IMR-90 (cell line): ENCODE results near the gene UBE2L3. TPM values are rescaled to one million over a fixed set of nuclear protein-coding genes. Genes with fewer than 3 reads are reported as not detected.

ENCODE experiments used
- ATAC-seq: fragments of 200-7000 bp; cut with Tn5 transposase; 2 replicates; pipeline ENCODE4 v1.9.1; 2020; ENCODE audit warnings: low read depth, mild to moderate bottlenecking, moderate library complexity
- BruUV-seq: library from RNA; stranded (reverse); fragments of 400-500 nt; replicated peaks from 2 replicates; lab custom pipeline; 2021; lab: Mats Ljungman, UMichigan
- CTCF ChIA-PET: fragments of 300-600 bp; formaldehyde crosslinking; extraction: SDS; loops from one replicate; lab custom pipeline; 2021; ENCODE audit warnings: antibody characterized with exemption; lab: Yijun Ruan, JAX
- POLR2A ChIA-PET: fragments of 300-600 bp; sonication (Branson Sonifier 250); formaldehyde crosslinking; loops from one replicate; lab custom pipeline; 2022; ENCODE audit warnings: antibody characterized with exemption; ENCODE audit not compliant: unreplicated experiment; lab: Charles Lee
- DNase-seq: peaks from one replicate; pipeline ENCODE4 v3.0.0; 2013
- H2AFZ ChIP-seq: replicated peaks from 2 replicates; pipeline ENCODE3; 2013; ENCODE audit warnings: low read length, mild to moderate bottlenecking; ENCODE audit not compliant: poor library complexity
- H2AK5ac ChIP-seq: 2 replicates; pipeline ENCODE4 v1.6.1; 2013; ENCODE audit warnings: low read depth, low read length, inconsistent platforms
- H2AK9ac ChIP-seq: replicated peaks from 2 replicates; pipeline ENCODE3; 2013; ENCODE audit warnings: mild to moderate bottlenecking, low read depth, low read length, moderate library complexity; ENCODE audit not compliant: poor library complexity
- H2BK120ac ChIP-seq: 2 replicates; pipeline ENCODE4 v1.6.1; 2013; ENCODE audit warnings: low read depth, low read length, inconsistent platforms
- H2BK15ac ChIP-seq: 3 replicates; pipeline ENCODE4 v1.6.1; 2013; ENCODE audit warnings: low read depth, low read length, inconsistent platforms
- H2BK20ac ChIP-seq: 2 replicates; pipeline ENCODE4 v1.6.1; 2013; ENCODE audit warnings: low read depth, mild to moderate bottlenecking, inconsistent platforms, low read length, moderate library complexity
- H2BK5ac ChIP-seq: 2 replicates; pipeline ENCODE4 v1.6.1; 2013; ENCODE audit warnings: mild to moderate bottlenecking, low read depth, low read length, inconsistent platforms; ENCODE audit not compliant: poor library complexity, severe bottlenecking
- H3K14ac ChIP-seq: replicated peaks from 2 replicates; pipeline ENCODE4 v1.6.1; 2013; ENCODE audit warnings: low read depth, low read length, inconsistent platforms
- H3K18ac ChIP-seq: 2 replicates; pipeline ENCODE4 v1.6.1; 2013; ENCODE audit warnings: low read depth, low read length, control low read depth
- H3K23ac ChIP-seq: 2 replicates; pipeline ENCODE4 v1.6.1; 2013; ENCODE audit warnings: low read depth, low read length, inconsistent platforms
- H3K27ac ChIP-seq: 2 replicates; pipeline ENCODE4 v1.5.1; 2013; ENCODE audit warnings: mild to moderate bottlenecking, control low read depth, low read length; ENCODE audit not compliant: insufficient read depth
- H3K27me3 ChIP-seq: 2 replicates; pipeline ENCODE4 v1.6.1; 2013; ENCODE audit warnings: low read length; ENCODE audit not compliant: control insufficient read depth, insufficient read depth
- H3K36me3 ChIP-seq: 2 replicates; pipeline ENCODE4 v1.6.1; 2013; ENCODE audit warnings: low read length, mixed read lengths; ENCODE audit not compliant: control insufficient read depth, insufficient read depth
- H3K4ac ChIP-seq: 2 replicates; pipeline ENCODE4 v1.6.1; 2013; ENCODE audit warnings: low read depth, low read length, inconsistent platforms
- H3K4me1 ChIP-seq: 2 replicates; pipeline ENCODE4 v1.6.1; 2013; ENCODE audit warnings: low read length, mixed read lengths; ENCODE audit not compliant: control insufficient read depth, insufficient read depth
- H3K4me2 ChIP-seq: 2 replicates; pipeline ENCODE4 v1.6.1; 2013; ENCODE audit warnings: low read depth, mild to moderate bottlenecking, control low read depth, low read length, moderate library complexity
- H3K4me3 ChIP-seq: 2 replicates; pipeline ENCODE4 v1.5.1; 2013; ENCODE audit warnings: low read depth, mild to moderate bottlenecking, control low read depth, low read length, moderate library complexity; ENCODE audit not compliant: insufficient read depth
- H3K56ac ChIP-seq: 2 replicates; pipeline ENCODE4 v1.6.1; 2013; ENCODE audit warnings: low read length, inconsistent platforms; ENCODE audit not compliant: insufficient read depth; ENCODE audit errors: extremely low read depth
- H3K79me1 ChIP-seq, 2 experiments: 2 replicates each; pipeline ENCODE4 v1.6.1; 2013; ENCODE audit warnings: low read length in 2 of 2, inconsistent platforms in 1 of 2, low read depth in 1 of 2
- H3K9ac ChIP-seq: 2 replicates; pipeline ENCODE4 v1.6.1; 2013; ENCODE audit warnings: low read depth, low read length, control low read depth
- H3K9me1 ChIP-seq: 2 replicates; pipeline ENCODE4 v1.6.1; 2013; ENCODE audit warnings: low read length, inconsistent platforms; ENCODE audit not compliant: insufficient read depth
- H3K9me3 ChIP-seq: 2 replicates; pipeline ENCODE4 v1.6.1; 2013; ENCODE audit warnings: low read length; ENCODE audit not compliant: control insufficient read depth, insufficient read depth
- H4K20me1 ChIP-seq: 2 replicates; pipeline ENCODE4 v1.6.1; 2013; ENCODE audit warnings: low read length, inconsistent platforms; ENCODE audit not compliant: insufficient read depth
- H4K5ac ChIP-seq: 2 replicates; pipeline ENCODE4 v1.6.1; 2013; ENCODE audit warnings: mild to moderate bottlenecking, low read depth, low read length, control low read depth
- H4K8ac ChIP-seq, 2 experiments: 2 replicates each; pipeline ENCODE4 v1.6.1; 2013; ENCODE audit warnings: low read depth in 2 of 2, low read length in 2 of 2, control low read depth in 1 of 2, inconsistent platforms in 1 of 2
- H4K91ac ChIP-seq: 2 replicates; pipeline ENCODE4 v1.6.1; 2013; ENCODE audit warnings: low read depth, low read length, inconsistent platforms; ENCODE audit not compliant: insufficient read depth
- BHLHE40 ChIP-seq: fragments of 150-350 bp; IDR thresholded peaks from 2 replicates; pipeline ENCODE4 v1.6.1; 2016; ENCODE audit warnings: mild to moderate bottlenecking, low read depth, low read length
- CEBPB ChIP-seq: IDR thresholded peaks from 2 replicates; pipeline ENCODE4 v1.6.1; 2012; ENCODE audit warnings: low read depth, low read length, improper control_type of control experiment
- CHD1 ChIP-seq: IDR thresholded peaks from 2 replicates; pipeline ENCODE4 v1.6.1; 2012; ENCODE audit warnings: low read depth, low read length, improper control_type of control experiment
- CTCF ChIP-seq: conservative IDR thresholded peaks from 2 replicates; pipeline ENCODE4 v1.5.1; 2012; ENCODE audit warnings: mild to moderate bottlenecking, low read depth, low read length, improper control_type of control experiment
- FOS ChIP-seq: fragments of 150-350 bp; IDR thresholded peaks from 2 replicates; pipeline ENCODE4 v1.6.1; 2016; ENCODE audit warnings: low read depth, low read length
- MAFK ChIP-seq: IDR thresholded peaks from 2 replicates; pipeline ENCODE4 v1.6.1; 2012; ENCODE audit warnings: low read depth, low read length, improper control_type of control experiment
- MAZ ChIP-seq: IDR thresholded peaks from 2 replicates; pipeline ENCODE4 v1.6.1; 2012; ENCODE audit warnings: low read depth, mild to moderate bottlenecking, low read length, improper control_type of control experiment, moderate library complexity, borderline replicate concordance
- MXI1 ChIP-seq: IDR thresholded peaks from 2 replicates; pipeline ENCODE4 v1.6.1; 2012; ENCODE audit warnings: low read depth, mild to moderate bottlenecking, low read length, moderate library complexity, borderline replicate concordance
- NFE2L2 ChIP-seq: fragments of 150-350 bp; IDR thresholded peaks from 2 replicates; pipeline ENCODE4 v1.6.1; 2016; ENCODE audit warnings: low read depth, mild to moderate bottlenecking, low read length
- POLR2A ChIP-seq: IDR thresholded peaks from 2 replicates; pipeline ENCODE4 v1.6.1; 2012; ENCODE audit warnings: mild to moderate bottlenecking, low read depth, low read length
- RAD21 ChIP-seq: IDR thresholded peaks from 2 replicates; pipeline ENCODE4 v1.6.1; 2012; ENCODE audit warnings: low read length, improper control_type of control experiment
- RCOR1 ChIP-seq: IDR thresholded peaks from 2 replicates; pipeline ENCODE4 v1.6.1; 2012; ENCODE audit warnings: mild to moderate bottlenecking, low read length, improper control_type of control experiment; ENCODE audit not compliant: insufficient replicate concordance
- RFX5 ChIP-seq: IDR thresholded peaks from 2 replicates; pipeline ENCODE4 v1.8.0; 2012; ENCODE audit warnings: low read depth, mild to moderate bottlenecking, low read length, moderate library complexity
- SMC3 ChIP-seq: fragments of 150-350 bp; IDR thresholded peaks from 2 replicates; pipeline ENCODE4 v1.6.1; 2016; ENCODE audit warnings: low read depth, mild to moderate bottlenecking, antibody characterized with exemption, low read length, moderate library complexity
- WGBS, 2 experiments: methylation state at CpG; one replicate each; pipeline versions ENCODE4 v1.1.5 to v1.1.7; 2013; ENCODE audit warnings: missing lambda C conversion rate in 2 of 2; ENCODE audit not compliant: insufficient read length in 1 of 2; ENCODE audit errors: extremely low coverage in 2 of 2; 5-methylcytosine and 5-hydroxymethylcytosine counted together
- dilution Hi-C: fragments of 300-500 bp; cut with HindIII; formaldehyde crosslinking; loops from one replicate; pipeline ENCODE4 v1.14.3; 2018; ENCODE audit warnings: low sequenced_read_pairs; ENCODE audit not compliant: unreplicated experiment
- in situ Hi-C: fragments of 300-500 bp; cut with MboI; formaldehyde crosslinking; loops from 3 replicates; pipeline ENCODE4 v1.14.3; 2019; ENCODE audit warnings: low sequenced_read_pairs, inconsistent platforms, mixed read lengths
- intact Hi-C: fragments of 100-400 bp; cut with micrococcal nuclease; formaldehyde crosslinking; loops from 2 replicates; pipeline ENCODE4 v1.10.0; 2022
- polyA plus RNA-seq, 3 experiments: library from polyadenylated mRNA; depleted of rRNA; stranded (reverse); fragments of >200 nt; gene quantifications; 2 replicates each; pipeline ENCODE4 v1.2.3, GENCODE V29; 2012; ENCODE audit warnings: low replicate concordance in 1 of 3
- total RNA-seq: library from RNA; depleted of rRNA; stranded (reverse); fragments of >200 nt; gene quantifications from 2 replicates; pipeline ENCODE4 v1.2.3, GENCODE V29; 2012
- TF ChIP-seq, protein P1 (sequence below): fragments of 150-350 bp; IDR thresholded peaks from 2 replicates; pipeline ENCODE4 v1.6.1; 2017; ENCODE audit warnings: mild to moderate bottlenecking, antibody characterized with exemption, low read length, low read depth
- TF ChIP-seq, protein P2 (sequence below): fragments of 150-350 bp; IDR thresholded peaks from 2 replicates; pipeline ENCODE4 v1.6.1; 2016; ENCODE audit warnings: low read depth, mild to moderate bottlenecking, low read length, moderate library complexity, borderline replicate concordance

Gene UBE2L3
- total and polyA plus RNA-seq, 2 of the 4 experiments (the other 2 are of a cell fraction), result 29.0 to 72.9 TPM

- intact Hi-C loops, result no loop called here
- dilution Hi-C loops, result no loop called here
- Histone ChIP-seq H3K36me3 (peaks cover 34% of the 10 kb centered on the region), H4K20me1 (peaks cover 85% of the 10 kb centered on the region), H3K23ac (no peak overlapping the region), H3K4me3 (no peak overlapping the region), H2AK9ac (no peak overlapping the region), H4K8ac (no peak overlapping the region), H3K4me2 (no peak overlapping the region), H4K5ac (no peak overlapping the region), H3K4ac (no peak overlapping the region), H3K9me1 (peaks cover 32% of the 10 kb centered on the region), H3K27ac (no peak overlapping the region), H3K27me3 (no peaks in the 10 kb centered on the region), H2BK120ac (no peak overlapping the region), H3K56ac (no peak overlapping the region), H4K91ac (no peak overlapping the region), H2BK20ac (no peak overlapping the region), H3K9ac (no peak overlapping the region), H2BK5ac (no peak overlapping the region), H3K9me3 (no peaks in the 10 kb centered on the region), H3K18ac (no peak overlapping the region), H2BK15ac (no peak overlapping the region), H3K4me1 (peaks cover 9% of the 10 kb centered on the region), H3K14ac (no peak overlapping the region), H3K79me1 (peaks cover 43 to 69% of the 10 kb centered on the region in 2 experiments), H2AFZ (no peak overlapping the region), H2AK5ac (no peak overlapping the region)
- BruUV-seq, result no TSS peak
- ChIA-PET POLR2A (no interaction called here), CTCF (no interaction called here)
- no peak for ATAC-seq
- no peak for TF ChIP-seq RAD21
- TF ChIP-seq CHD1, result no peak
- TF ChIP-seq, protein P1, sequence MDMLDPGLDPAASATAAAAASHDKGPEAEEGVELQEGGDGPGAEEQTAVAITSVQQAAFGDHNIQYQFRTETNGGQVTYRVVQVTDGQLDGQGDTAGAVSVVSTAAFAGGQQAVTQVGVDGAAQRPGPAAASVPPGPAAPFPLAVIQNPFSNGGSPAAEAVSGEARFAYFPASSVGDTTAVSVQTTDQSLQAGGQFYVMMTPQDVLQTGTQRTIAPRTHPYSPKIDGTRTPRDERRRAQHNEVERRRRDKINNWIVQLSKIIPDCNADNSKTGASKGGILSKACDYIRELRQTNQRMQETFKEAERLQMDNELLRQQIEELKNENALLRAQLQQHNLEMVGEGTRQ, result no peak
- TF ChIP-seq, protein P2, sequence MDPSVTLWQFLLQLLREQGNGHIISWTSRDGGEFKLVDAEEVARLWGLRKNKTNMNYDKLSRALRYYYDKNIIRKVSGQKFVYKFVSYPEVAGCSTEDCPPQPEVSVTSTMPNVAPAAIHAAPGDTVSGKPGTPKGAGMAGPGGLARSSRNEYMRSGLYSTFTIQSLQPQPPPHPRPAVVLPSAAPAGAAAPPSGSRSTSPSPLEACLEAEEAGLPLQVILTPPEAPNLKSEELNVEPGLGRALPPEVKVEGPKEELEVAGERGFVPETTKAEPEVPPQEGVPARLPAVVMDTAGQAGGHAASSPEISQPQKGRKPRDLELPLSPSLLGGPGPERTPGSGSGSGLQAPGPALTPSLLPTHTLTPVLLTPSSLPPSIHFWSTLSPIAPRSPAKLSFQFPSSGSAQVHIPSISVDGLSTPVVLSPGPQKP, result no peak
- TF ChIP-seq MAZ, result no peak
- TF ChIP-seq BHLHE40, result no peak
- no peak for TF ChIP-seq MXI1
- no peak for TF ChIP-seq RCOR1
- TF ChIP-seq FOS, result no peak
- TF ChIP-seq CEBPB, result no peak
- no peak for TF ChIP-seq CTCF
- TF ChIP-seq RFX5, result no peak
- no peak for TF ChIP-seq NFE2L2
- no peak for TF ChIP-seq POLR2A
- TF ChIP-seq MAFK, result no peak
- no peak for TF ChIP-seq SMC3
- in situ Hi-C loops, result no loop called here
- 90% methylated on average over 3 of the region's 4 CpGs; no CpG with 5 or more reads in 1 of the 2 experiments for WGBS, 2 experiments
- DNase-seq, result no peak
Measured at GRCh38 chr22:21615731-21616130, 48.2 kb downstream of the UBE2L3 start.
